GM12891 (cell line): ENCODE measurements around the gene PIK3R3.

ENCODE experiments used
- PAX5 ChIP-seq: IDR thresholded peaks from 2 replicates; pipeline ENCODE4 v1.6.1; 2011; ENCODE audit warnings: low read length, moderate library complexity, mild to moderate bottlenecking; ENCODE audit not compliant: insufficient read depth, severe bottlenecking
- POLR2A ChIP-seq: IDR thresholded peaks from 2 replicates; pipeline ENCODE4 v1.6.1; 2011; ENCODE audit warnings: low read depth, low read length, control low read depth
- POLR2AphosphoS5 ChIP-seq: IDR thresholded peaks from 2 replicates; pipeline ENCODE4 v1.6.1; 2011; ENCODE audit warnings: low read depth, low read length, control low read depth
- SPI1 ChIP-seq: IDR thresholded peaks from 2 replicates; pipeline ENCODE4 v1.6.1; 2011; ENCODE audit warnings: low read depth, low read length, control low read depth
- TAF1 ChIP-seq: IDR thresholded peaks from 2 replicates; pipeline ENCODE4 v1.6.1; 2011; ENCODE audit warnings: low read depth, low read length, control low read depth

- TF ChIP-seq TAF1, result no peak
- TF ChIP-seq POLR2AphosphoS5, result no peak
- no peak for TF ChIP-seq POLR2A
- TF ChIP-seq SPI1, result no peak
- TF ChIP-seq PAX5, result no peak
Observed at GRCh38 chr1:46053734-46054133, 78.7 kb downstream of the PIK3R3 start.
